Measurements from ENCODE around the gene ADCY2. TPM values are rescaled to one million over a fixed set of nuclear protein-coding genes. Genes with fewer than 3 reads are reported as not detected.
"Not testable (repeated sequence)": the region's sequence is repeated elsewhere in the genome, so short reads cannot be mapped to it uniquely, and the experiment has no call there.

The ADCY2 gene
- total RNA-seq, 1 experiment from 2014 or later, result 31.3 TPM

GRCh38 chr5:7422316-7423106, 26.6 kb downstream of the ADCY2 start:
- Histone ChIP-seq H4K8ac (replicated peaks; ENCODE audit: insufficient read length, low read depth, low read length) (no peak overlapping the region), H3K23me2 (ENCODE audit: insufficient read length, low read depth, low read length, poor library complexity, severe bottlenecking) (peaks cover 5% of the 10 kb centered on the region), H3K9ac (ENCODE audit: extremely low read depth, insufficient read length, low read length) (no peak overlapping the region), H3K27ac (ENCODE audit: insufficient read length, low read depth, low read length) (peak overlapping the region; percentile 85), H3K4ac (ENCODE audit: low read depth, low read length) (no peak overlapping the region), H3K4me1 (ENCODE audit: insufficient read depth, low read length) (peaks cover 40% of the 10 kb centered on the region), H3K79me1 (ENCODE audit: insufficient read depth, low read depth, low read length, poor library complexity, severe bottlenecking) (no peaks in the 10 kb centered on the region), H4K91ac (ENCODE audit: insufficient read length, low read depth, low read length) (no peak overlapping the region), H2BK20ac (ENCODE audit: low read depth, low read length, poor library complexity, severe bottlenecking) (no peak overlapping the region), H2BK5ac (ENCODE audit: insufficient read length, low read length) (no peak overlapping the region), H3T11ph (ENCODE audit: low read length) (no peak overlapping the region), H2AFZ (ENCODE audit: low read length) (no peak overlapping the region), H3K27me3 (ENCODE audit: insufficient read depth, low read length) (no peaks in the 10 kb centered on the region), H2BK120ac (ENCODE audit: low read depth, low read length, poor library complexity, severe bottlenecking) (no peak overlapping the region), H3K9me3 (ENCODE audit: control insufficient read depth, low read depth, low read length) (no peaks in the 10 kb centered on the region), H3K23ac (ENCODE audit: insufficient read length, low read depth, low read length) (no peak overlapping the region), H4K5ac (ENCODE audit: insufficient read length, low read depth, low read length) (no peak overlapping the region), H3K79me2 (ENCODE audit: insufficient read depth, low read length) (no peaks in the 10 kb centered on the region; the same call in 1 of the 2 replicates), H3K18ac (ENCODE audit: insufficient read length, low read depth, low read length) (no peak overlapping the region), H3K56ac (ENCODE audit: insufficient read length, low read depth, low read length) (no peak overlapping the region), H2AK5ac (ENCODE audit: insufficient read length, low read length) (no peak overlapping the region), H4K20me1 (ENCODE audit: control insufficient read depth, insufficient read depth, insufficient read length) (no peaks in the 10 kb centered on the region), H3K14ac (ENCODE audit: insufficient read depth, low read length) (no peak overlapping the region), H3K4me2 (ENCODE audit: insufficient read depth, insufficient read length, low read length) (peak overlapping the region; percentile 32), H2BK12ac (ENCODE audit: insufficient read length, low read depth, low read length) (no peak overlapping the region), H2BK15ac (ENCODE audit: low read depth, low read length) (no peak overlapping the region)
- Mint-ChIP-seq H3K27me3 (ENCODE audit: low read depth) (no peaks in the 10 kb centered on the region), H3K9me3 (no peaks in the 10 kb centered on the region), H3K4me1 (peaks cover 84 to 92% of the 10 kb centered on the region in 2 experiments), H3K4me3 (peak overlapping the region in 1 of 2 experiments; percentile 31; a peak in 2 of 5 replicates), H3K36me3 (ENCODE audit: insufficient read depth in 1 of 3, low read depth in 3 of 3) (peaks cover 6 to 21% (median 18%) of the 10 kb centered on the region in 3 experiments; a peak in 6 of 7 replicates), H3K27ac (peak overlapping the region; percentile 26 to 92 (median 50); a peak in 5 of 7 replicates)
- WGBS (ENCODE audit: extremely low coverage, insufficient read length, low lambda C conversion rate), result no CpG with 5 or more reads among the region's 6 CpGs
- no peak for TF ChIP-seq CTCF (conservative IDR thresholded peaks at IDR 0.05)
- DNase-seq, result no peak

GRCh38 chr5:7423231-7423630, 27.3 kb downstream of the ADCY2 start:
- H4K8ac ChIP-seq (replicated peaks; ENCODE audit: insufficient read length, low read depth, low read length); H3K18ac ChIP-seq (ENCODE audit: insufficient read length, low read depth, low read length); H3K79me1 ChIP-seq (ENCODE audit: insufficient read depth, low read depth, low read length, poor library complexity, severe bottlenecking); H2AFZ ChIP-seq (ENCODE audit: low read length); H3T11ph ChIP-seq (ENCODE audit: low read length); H3K14ac ChIP-seq (ENCODE audit: insufficient read depth, low read length); H4K20me1 ChIP-seq (ENCODE audit: control insufficient read depth, insufficient read depth, insufficient read length); H3K4ac ChIP-seq (ENCODE audit: low read depth, low read length); H3K79me2 ChIP-seq (ENCODE audit: insufficient read depth, low read length); H3K27me3 ChIP-seq (ENCODE audit: insufficient read depth, low read length); H3K23ac ChIP-seq (ENCODE audit: insufficient read length, low read depth, low read length); H3K27me3 Mint-ChIP-seq (ENCODE audit: low read depth); H4K5ac ChIP-seq (ENCODE audit: insufficient read length, low read depth, low read length); H2BK15ac ChIP-seq (ENCODE audit: low read depth, low read length); H3K56ac ChIP-seq (ENCODE audit: insufficient read length, low read depth, low read length); H3K9me3 Mint-ChIP-seq; H4K91ac ChIP-seq (ENCODE audit: insufficient read length, low read depth, low read length); H2BK120ac ChIP-seq (ENCODE audit: low read depth, low read length, poor library complexity, severe bottlenecking); H3K9me3 ChIP-seq (ENCODE audit: control insufficient read depth, low read depth, low read length); H2AK5ac ChIP-seq (ENCODE audit: insufficient read length, low read length); DNase-seq; H2BK20ac ChIP-seq (ENCODE audit: low read depth, low read length, poor library complexity, severe bottlenecking); H3K9ac ChIP-seq (ENCODE audit: extremely low read depth, insufficient read length, low read length); H2BK12ac ChIP-seq (ENCODE audit: insufficient read length, low read depth, low read length); H2BK5ac ChIP-seq (ENCODE audit: insufficient read length, low read length); H3K23me2 ChIP-seq (ENCODE audit: insufficient read length, low read depth, low read length, poor library complexity, severe bottlenecking): not testable (repeated sequence)
- Histone ChIP-seq H3K4me2 (ENCODE audit: insufficient read depth, insufficient read length, low read length) (peak overlapping the region; percentile 32), H3K4me1 (ENCODE audit: insufficient read depth, low read length) (peaks cover 40% of the 10 kb centered on the region), H3K27ac (ENCODE audit: insufficient read length, low read depth, low read length) (peak overlapping the region; percentile 85)
- no CpG with 5 or more reads among the region's 2 CpGs for WGBS (ENCODE audit: extremely low coverage, insufficient read length, low lambda C conversion rate)
- Mint-ChIP-seq H3K36me3 (ENCODE audit: insufficient read depth in 1 of 3, low read depth in 3 of 3) (peaks cover 6 to 18% (median 18%) of the 10 kb centered on the region in 3 experiments; a peak in 6 of 7 replicates), H3K27ac (peak overlapping the region; percentile 50 to 69 (median 66)), H3K4me3 (0 out of 5 replicates have a peak overlapping the region, but pooled peaks of 1 of the 2 experiments have one; percentile 1), H3K4me1 (peaks cover 87 to 92% of the 10 kb centered on the region in 2 experiments)

All from H9 (cell line).